Activated CD8-positive, alpha-beta memory T cell treated with anti-CD3 and anti-CD28 coated beads, Interleukin-2, amount 50 U/mL, for 24 hours (primary cell): ENCODE results near the gene VN1R2.
A peak's percentile ranks its signal among the peaks of the same experiment; 100 is the strongest.
"Not testable (repeated sequence)": the region's sequence is repeated elsewhere in the genome, so short reads cannot be mapped to it uniquely, and the experiment has no call there.

Experiments
- DNase-seq: peaks from one replicate; pipeline ENCODE4 v3.0.0-alpha.2; 2020; ENCODE audit errors: extremely low read depth

VN1R2 gene, protein sequence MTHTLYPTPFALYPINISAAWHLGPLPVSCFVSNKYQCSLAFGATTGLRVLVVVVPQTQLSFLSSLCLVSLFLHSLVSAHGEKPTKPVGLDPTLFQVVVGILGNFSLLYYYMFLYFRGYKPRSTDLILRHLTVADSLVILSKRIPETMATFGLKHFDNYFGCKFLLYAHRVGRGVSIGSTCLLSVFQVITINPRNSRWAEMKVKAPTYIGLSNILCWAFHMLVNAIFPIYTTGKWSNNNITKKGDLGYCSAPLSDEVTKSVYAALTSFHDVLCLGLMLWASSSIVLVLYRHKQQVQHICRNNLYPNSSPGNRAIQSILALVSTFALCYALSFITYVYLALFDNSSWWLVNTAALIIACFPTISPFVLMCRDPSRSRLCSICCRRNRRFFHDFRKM

DNA sequence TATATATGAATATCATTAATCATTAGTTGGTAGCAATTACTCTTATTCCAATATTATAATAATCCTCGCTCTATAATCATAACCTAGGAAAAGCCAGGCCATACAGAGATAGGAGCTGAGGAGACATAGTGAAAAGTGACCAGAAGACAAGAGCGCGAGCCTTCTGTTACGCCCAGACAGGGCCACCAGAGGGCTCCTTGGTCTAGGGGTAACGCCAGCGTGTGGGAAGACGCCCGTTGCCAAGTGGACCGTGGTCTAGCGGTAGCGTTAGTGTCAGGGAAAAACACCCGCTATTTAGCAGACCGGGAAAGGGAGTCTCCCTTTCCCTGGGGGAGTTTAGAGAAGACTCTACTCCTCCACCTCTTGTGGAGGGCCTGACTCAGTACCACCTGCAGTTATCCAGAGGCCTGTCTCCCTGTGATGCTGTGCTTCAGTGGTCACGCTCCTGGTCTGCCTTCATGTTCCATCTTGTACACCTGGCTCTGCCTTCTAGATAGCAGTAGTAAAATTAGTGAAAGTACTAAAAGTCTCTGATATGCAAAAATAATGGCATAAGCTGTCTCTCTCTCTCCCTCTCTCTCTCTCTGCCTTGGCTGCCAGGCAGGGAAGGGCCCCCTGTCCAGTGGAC is at the start of gene VN1R2:
Gene VN1R2, plus strand, starts transcription at position 578 of the 628 bp plus-strand sequence. CDS start 84 bp downstream, outside the sequence.
- not testable (repeated sequence) for DNase-seq

DNA sequence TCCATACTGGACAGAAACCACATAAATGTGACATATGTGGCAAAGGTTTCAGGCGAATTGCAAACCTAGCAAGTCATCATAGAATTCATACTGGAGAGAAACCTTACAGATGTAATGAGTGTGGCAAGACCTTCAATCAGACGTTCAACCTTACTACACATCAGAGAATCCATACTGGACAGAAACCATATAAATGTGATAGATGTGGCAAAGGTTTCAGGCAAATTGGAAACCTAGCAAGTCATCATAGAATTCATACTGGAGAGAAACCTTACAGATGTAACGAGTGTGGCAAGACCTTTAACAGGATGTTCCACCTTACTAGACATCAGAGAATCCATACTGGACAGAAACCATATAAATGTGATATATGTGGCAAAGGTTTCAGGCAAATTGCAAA is 46.5 kb upstream of the VN1R2 start:
- DNase-seq: not testable (repeated sequence)

DNA sequence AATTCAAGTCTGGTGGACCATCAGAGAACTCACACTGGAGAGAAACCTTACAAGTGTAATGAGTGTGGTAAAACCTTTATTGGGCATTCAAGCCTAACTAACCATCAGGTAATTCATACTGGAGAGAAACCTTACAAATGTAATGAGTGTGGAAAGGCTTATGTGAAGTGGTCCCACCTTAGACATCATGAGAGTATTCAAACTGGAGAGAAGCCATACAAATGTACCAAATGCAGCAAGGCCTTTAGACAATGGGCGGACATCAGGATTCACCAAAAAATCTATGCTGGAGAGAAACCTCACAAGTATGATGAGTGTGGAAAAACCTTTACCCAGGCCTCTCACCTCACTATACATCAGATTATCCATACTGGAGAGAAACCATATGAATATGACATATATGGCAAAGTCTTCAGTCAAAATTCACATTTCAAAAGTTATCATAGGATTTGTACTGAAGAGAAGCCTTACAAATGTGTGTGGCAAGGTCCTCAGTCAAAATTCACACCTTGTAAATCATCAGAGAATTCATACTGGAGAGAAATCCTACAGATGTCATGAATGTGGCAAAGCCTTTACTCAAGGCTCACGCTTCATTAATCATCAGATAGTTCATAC is 45.3 kb upstream of the VN1R2 start:
- no peak for DNase-seq

DNA sequence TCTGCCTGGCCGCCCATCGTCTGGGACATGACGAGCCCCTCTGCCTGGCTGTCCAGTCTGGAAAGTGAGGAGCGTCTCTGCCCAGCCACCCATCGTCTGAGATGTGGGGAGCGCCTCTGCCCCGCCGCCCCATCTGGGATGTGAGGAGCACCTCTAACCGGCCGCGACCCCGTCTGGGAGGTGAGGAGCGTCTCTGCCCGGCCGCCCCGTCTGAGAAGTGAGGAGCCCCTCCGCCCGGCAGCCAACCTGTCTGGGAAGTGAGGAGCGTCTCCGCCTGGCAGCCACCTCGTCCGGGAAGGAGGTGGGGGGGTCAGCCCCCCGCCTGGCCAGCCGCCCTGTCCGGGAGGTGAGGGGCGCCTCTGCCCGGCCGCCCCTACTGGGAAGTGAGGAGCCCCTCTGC is 35.4 kb upstream of the VN1R2 start:
- not testable (repeated sequence) for DNase-seq

DNA sequence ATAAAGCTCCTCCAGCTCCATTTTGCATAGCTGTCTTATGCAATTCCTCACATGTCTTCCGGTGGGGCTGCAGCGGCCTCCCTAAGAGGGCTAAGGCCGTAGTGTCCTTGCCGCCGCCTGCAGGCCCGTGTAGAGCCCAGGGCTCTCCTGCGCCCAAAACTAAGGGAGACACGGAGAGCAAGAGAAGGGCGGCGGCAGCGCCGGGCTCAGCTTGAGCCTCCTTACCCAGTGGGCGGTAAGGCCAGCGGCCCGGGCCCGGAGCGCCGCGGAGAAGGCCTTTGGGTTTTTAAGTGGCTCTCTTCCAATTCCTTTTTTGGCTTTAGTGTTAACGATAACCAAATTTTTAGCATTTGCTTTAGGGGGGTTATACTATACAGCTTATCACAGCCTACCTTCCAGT is 33.5 kb upstream of the VN1R2 start:
- DNase-seq: no peak

DNA sequence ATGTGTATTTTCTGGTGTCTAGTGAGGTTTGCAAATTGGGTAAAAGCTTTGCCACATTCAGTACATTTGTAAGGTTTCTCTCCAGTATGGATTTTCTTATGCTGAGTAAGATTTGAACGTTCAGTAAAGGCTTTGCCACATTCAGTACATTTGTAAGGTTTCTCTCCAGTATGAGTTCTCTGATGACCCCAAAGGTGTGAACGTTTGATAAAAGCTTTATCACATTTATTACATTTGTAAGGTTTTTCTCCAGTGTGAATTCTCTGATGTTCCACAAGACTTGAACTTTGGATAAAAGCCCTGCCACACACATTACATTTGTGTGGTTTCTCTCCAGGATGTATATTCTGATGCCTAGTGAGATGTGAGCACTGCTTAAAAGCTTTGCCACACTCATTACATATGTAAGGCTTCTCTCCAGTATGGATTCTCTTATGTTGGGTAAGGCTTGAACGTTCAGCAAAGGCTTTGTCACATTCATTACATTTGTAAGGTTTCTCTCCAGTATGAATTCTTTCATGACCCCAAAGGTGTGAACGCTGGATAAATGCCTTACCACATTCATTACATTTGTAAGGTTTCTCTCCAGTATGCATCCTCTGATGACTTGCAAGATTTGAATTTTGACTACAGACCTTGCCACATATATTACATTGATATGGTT is 20.8 kb upstream of the VN1R2 start:
- no peak for DNase-seq

DNA sequence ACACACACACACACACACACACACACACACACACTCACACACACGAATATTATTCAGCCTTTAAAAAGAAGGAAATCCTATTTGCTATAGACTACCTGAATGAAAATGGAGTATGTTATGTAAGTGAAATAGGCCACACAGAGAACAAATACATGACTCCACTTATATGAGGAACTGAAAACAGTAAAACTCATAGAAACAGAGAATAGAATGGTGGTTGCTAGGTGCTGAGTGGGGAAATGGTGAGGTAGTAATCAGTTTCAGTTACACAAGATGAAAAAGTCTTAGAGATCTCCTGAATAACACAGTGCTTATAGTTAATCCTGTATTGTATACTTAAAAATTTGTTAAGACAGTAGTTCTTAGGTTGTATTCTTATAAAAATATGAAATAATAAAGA is 11.6 kb upstream of the VN1R2 start:
- DNase-seq: no peak

DNA sequence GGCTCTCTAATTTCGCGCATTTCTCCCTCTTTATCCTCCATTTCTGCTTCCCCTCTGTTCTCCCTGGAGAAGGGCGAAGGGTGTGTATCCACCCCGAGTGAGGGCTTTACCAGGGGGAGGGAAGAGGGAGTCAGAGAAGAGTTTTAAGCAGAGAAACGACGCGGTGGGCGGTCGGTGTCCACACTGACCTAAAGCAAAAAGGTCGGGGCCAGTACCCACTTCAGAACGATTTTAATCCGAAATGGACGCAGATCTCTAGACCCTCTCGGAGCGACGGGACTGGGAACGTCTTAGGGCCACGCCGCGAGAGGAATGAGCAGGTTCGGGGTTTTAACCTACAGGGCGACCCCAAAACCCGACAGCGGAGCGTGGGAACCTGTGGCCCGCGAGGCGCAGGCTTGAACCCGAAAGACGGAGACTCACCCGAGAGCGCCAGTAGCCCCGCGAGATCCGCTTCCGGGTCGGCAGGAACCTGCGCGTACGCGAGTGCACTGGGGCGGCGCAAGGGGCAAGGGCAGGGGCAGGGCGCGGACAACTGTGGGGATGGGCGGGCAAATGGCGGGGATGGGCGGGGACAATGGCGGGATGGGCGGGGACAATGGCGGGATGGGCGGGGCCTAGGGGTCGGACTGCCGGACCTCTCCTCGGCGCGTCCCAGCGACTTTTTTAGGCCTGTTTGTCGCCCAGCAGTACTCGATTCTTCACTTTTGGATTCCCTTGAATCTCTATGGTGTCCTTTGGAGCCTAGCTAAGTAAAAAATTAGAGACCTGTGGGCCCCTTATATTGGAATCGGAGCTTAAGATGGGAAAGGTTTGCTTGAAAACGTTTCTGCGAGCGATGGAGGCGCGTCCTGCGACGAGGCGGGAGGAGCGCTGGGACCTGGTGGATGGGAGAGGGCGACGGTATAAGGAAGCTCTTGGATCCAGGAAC is 3.4 kb upstream of the VN1R2 start, which contains the start of gene ZNF677:
Gene ZNF677, minus strand, starts transcription at position 463 of the 931 bp plus-strand sequence. CDS start 3,323 bp downstream, outside the sequence.
- peak; percentile 54 for DNase-seq

DNA sequence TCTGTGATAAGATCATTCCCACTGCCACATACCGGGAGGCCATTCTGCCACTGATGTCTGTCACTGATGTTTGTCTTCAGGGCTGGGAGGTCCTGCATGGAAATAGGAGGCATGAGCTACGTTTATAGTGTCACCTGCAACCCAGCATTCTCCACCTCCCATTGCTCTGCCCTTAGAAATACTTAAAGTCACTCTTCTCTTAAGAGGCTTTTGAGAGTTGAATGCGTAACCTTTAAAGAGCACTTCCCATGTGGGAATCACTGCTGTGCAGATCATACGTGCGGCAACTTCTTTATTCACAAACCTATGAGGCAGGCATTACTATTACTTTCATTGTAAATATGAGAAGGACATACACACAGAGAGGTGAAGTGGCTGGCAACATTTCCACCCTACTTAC is 9.5 kb downstream of the VN1R2 start, which contains the start of gene VN1R4:
Gene VN1R4, minus strand, starts transcription at position 101 of the 400 bp plus-strand sequence. Its CDS starts 58 bp downstream, at position 43.
- DNase-seq: not testable (repeated sequence)

DNA sequence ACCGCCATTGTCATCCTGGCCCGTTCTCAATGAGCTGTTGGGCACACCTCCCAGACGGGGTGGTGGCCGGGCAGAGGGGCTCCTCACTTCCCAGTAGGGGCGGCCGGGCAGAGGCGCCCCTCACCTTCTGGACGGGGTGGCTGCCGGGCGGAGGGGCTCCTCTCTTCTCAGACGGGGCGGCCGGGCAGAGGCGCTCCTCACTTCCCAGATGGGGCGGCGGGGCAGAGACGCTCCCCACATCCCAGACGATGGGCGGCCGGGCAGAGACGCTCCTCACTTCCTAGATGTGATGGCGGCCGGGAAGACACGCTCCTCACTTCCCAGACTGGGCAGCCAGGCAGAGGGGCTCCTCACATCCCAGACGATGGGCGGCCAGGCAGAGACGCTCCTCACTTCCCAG is 11.8 kb downstream of the VN1R2 start:
- DNase-seq: not testable (repeated sequence)

DNA sequence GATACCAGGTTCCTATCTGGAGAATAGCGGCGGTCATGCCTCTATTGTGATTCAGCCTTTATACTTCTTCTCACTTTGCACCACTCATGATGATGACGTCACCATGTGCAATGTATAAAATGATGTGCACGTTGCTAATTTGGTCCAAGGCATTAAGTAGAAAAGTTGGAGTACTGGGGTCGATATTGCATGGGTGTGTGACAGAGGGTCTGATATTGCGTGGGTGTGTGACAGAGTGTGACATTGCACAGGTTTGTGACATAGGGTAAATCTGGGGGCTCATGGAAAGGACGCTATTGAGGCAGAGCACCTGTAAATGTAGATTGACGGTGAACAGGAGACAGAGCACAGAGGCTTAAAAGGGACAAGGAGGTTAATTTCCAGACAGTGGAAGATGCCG is 14.0 kb downstream of the VN1R2 start:
- no peak for DNase-seq

DNA sequence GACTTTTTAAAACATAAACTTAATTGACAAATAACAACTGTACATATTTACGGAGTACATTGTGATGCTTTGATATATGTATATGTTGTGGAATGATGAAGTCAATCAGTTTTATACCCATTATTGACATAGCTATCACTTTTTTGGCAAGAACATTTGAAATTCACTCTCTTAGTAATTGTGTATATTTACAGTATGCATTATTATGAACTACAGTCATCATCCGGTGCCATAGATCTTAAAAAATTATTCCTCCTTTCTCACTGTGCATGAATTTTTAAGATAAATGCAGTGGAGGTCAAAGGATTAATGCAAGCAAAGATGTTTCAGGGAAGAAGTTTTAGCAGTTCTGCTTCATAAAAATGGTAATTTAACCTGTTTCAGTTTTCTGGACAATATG is 17.4 kb downstream of the VN1R2 start:
- no peak for DNase-seq

DNA sequence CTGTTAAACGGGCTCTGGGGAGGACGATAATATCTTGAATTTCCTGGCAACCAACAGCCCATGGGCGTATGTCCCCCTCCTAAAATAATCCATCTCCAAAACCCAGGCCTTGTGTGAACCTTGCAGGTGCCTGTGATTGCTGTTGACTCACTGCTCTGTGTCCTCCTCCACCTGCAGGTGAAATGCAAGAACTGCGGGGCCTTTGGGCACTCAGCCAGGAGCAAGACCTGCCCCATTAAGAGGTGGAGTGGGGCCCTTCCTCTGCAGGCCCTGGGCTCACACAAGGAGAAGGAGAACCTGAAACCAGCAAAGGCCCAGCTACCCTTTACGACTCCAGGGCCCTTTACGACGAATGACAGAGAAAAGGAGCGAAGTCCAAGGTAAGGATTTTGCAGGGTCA is 23.9 kb downstream of the VN1R2 start:
- not testable (repeated sequence) for DNase-seq

DNA sequence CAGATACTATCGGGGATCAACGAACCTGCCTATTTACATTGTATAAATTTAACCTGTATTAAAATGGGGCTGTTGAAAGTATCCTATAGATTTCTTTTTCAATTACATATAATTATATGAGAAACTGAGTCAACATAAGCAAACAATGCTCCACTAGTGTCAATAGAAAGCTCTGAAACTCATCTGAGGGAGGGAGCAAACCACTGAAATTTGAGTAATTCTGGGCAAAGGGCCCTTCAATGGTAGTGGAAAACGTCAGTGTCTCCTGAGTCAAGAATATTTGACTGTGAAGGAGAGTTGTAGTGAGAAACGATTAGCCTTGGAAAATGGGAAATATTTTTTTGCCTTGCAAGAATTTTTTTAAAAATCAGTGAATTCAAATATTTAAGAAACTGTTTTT is 27.0 kb downstream of the VN1R2 start:
- DNase-seq: no peak

DNA sequence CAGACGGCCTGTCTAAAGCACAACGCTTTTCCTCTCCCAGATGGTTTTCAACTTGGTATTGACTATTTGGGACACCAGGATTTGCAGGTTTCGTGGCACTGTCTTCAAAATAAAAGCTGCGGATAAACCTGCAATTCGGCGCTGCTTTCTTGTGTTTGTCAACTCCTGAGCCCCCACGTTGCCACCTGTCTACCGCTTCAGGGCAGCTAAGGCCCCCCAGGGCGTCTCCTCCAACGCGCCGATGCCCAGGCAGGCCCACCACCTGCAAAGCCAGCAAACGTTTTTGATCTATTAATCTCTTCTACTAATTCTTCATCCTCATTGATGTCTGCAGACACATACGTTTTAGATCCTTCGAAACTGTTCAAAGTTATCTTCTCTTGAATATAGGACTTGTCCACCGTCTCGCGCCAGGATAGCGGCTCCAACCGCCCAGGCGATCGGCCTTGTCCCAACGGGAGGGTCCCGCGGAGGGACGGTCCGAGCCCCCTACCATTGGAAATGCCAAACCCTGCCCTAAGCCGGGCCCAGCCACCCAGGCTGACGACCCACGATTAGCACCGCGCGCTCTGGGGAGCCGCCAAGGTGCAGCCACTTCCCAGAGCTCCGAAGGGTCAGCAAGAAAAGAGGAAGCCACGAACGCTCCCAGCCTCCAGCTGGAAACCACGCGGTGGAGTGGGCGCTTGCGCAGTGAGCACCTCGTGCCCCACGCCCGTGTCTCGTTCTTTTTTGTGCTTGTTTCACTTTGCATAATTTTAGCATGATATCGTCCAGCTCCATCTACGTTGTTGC is 32.9 kb downstream of the VN1R2 start:
- DNase-seq: no peak

DNA sequence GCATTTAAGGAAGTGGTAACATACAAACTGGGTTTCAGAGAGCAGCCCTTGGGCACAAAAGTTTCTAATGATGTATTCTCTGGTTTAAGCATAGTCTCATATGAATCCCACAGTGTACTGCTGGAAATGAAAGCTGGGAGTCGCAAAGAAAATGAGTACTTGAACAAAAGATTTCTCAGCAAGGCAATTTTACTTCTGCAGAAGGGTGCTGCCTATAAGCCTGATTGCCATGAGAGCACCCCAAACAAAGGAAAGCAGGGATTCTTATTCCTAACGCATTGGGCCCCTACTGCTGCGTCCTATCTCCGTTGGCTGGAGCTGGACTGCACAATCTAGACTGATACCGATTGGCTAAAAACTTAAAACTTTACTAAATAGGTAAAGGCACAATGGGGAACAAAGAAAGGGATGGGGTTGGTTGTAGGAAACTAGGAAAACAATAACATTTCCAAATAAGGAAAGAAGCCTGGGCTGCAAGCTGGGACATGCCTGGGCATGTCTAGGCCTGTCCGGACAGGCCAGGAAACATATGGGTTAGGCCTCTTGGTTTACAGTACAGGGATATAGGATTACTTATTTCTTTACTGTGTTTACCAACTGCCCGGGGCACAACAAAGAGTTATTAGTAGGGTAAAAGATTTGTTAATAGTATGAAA is 36.8 kb downstream of the VN1R2 start:
- no peak for DNase-seq

DNA sequence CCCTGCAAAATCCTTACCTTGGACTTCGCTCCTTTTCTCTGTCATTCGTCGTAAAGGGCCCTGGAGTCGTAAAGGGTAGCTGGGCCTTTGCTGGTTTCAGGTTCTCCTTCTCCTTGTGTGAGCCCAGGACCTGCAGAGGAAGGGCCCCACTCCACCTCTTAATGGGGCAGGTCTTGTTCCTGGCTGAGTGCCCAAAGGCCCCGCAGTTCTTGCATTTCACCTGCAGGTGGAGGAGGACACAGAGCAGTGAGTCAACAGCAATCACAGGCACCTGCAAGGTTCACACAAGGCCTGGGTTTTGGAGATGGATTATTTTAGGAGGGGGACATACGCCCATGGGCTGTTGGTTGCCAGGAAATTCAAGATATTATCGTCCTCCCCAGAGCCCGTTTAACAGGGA is 43.2 kb downstream of the VN1R2 start:
- DNase-seq: not testable (repeated sequence)

DNA sequence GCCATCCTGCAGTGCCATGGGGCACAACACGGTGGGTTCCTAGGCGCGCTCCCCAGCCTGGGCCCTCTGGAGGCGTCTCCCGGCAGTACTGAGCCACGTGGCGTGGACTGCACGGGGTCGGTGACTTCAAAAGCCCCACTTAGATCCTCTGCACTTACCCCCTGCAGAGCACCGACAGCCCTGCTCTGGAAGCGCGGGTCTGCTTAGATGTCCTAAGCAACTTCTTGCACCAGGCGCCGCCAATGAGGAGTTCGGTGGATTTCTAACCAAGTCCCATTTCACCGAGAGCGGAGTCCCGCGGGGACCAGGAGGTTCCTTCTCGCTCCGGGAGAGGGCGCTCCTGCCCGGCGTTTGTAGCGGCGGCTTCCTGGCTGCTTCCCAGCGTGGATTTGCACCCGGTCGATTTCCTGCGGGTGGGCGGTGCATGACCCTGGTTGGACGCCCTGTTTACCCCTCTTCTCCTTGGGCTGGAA is 50.3 kb downstream of the VN1R2 start:
- no peak for DNase-seq
